Astrocyte (in vitro differentiated cells and primary cell): ENCODE results near the gene PLEKHA3. TPM values are rescaled to one million over a fixed set of nuclear protein-coding genes. Genes with fewer than 3 reads are reported as not detected.
A peak's percentile ranks its signal among the peaks of the same experiment; 100 is the strongest.

Source experiments
- DNase-seq: peaks from one replicate; pipeline ENCODE4 v3.0.0-alpha.2; 2010; ENCODE audit warnings: low read depth
- FAIRE-seq: peaks from 2 replicates; lab custom pipeline; 2011; peaks lifted over from hg19 to GRCh38; lab: Jason Lieb, UNC
- H2AFZ ChIP-seq: 2 replicates; pipeline ENCODE4 v1.6.0; 2012; ENCODE audit warnings: low read depth, low read length, inconsistent platforms
- H3K27ac ChIP-seq: 2 replicates; pipeline ENCODE4 v1.5.1; 2011; ENCODE audit warnings: low read depth, low read length, inconsistent platforms
- H3K27me3 ChIP-seq: 2 replicates; pipeline ENCODE4 v1.6.0; 2011; ENCODE audit warnings: low read length, inconsistent platforms; ENCODE audit not compliant: insufficient read depth
- H3K36me3 ChIP-seq: 2 replicates; pipeline ENCODE4 v1.5.1; 2011; ENCODE audit warnings: low read length, inconsistent platforms; ENCODE audit not compliant: insufficient read depth
- H3K4me1 ChIP-seq: 2 replicates; pipeline ENCODE4 v1.5.1; 2011; ENCODE audit warnings: low read length, inconsistent platforms; ENCODE audit not compliant: insufficient read depth
- H3K4me2 ChIP-seq: 2 replicates; pipeline ENCODE4 v1.6.0; 2012; ENCODE audit warnings: low read length, inconsistent platforms
- H3K4me3 ChIP-seq: 2 replicates; pipeline ENCODE4 v1.5.1; 2011; ENCODE audit warnings: low read depth, mild to moderate bottlenecking, low read length, inconsistent platforms; ENCODE audit not compliant: insufficient read depth
- H3K79me2 ChIP-seq: 2 replicates; pipeline ENCODE4 v1.6.0; 2012; ENCODE audit warnings: mild to moderate bottlenecking, low read length, inconsistent platforms; ENCODE audit not compliant: insufficient read depth
- H3K9ac ChIP-seq: 2 replicates; pipeline ENCODE4 v1.6.0; 2012; ENCODE audit warnings: mild to moderate bottlenecking, low read length, inconsistent platforms
- H3K9me3 ChIP-seq: 2 replicates; pipeline ENCODE4 v1.5.1; 2012; ENCODE audit warnings: low read depth, mild to moderate bottlenecking, low read length, inconsistent platforms; ENCODE audit not compliant: insufficient read depth
- H4K20me1 ChIP-seq: 2 replicates; pipeline ENCODE4 v1.6.0; 2012; ENCODE audit warnings: low read length, inconsistent platforms; ENCODE audit not compliant: insufficient read depth
- H3K27ac Mint-ChIP-seq: one replicate; pipeline ENCODE4 v1.8.0; 2021; ENCODE audit warnings: mild to moderate bottlenecking, mixed read lengths; ENCODE audit not compliant: unreplicated experiment
- H3K27me3 Mint-ChIP-seq: one replicate; pipeline ENCODE4 v1.8.0; 2021; ENCODE audit warnings: low read depth, mixed read lengths; ENCODE audit not compliant: unreplicated experiment
- H3K36me3 Mint-ChIP-seq: one replicate; pipeline ENCODE4 v1.8.0; 2021; ENCODE audit warnings: low read depth, mixed read lengths; ENCODE audit not compliant: unreplicated experiment
- H3K4me1 Mint-ChIP-seq: one replicate; pipeline ENCODE4 v1.8.0; 2021; ENCODE audit warnings: low read depth, mixed read lengths; ENCODE audit not compliant: unreplicated experiment
- H3K4me3 Mint-ChIP-seq: one replicate; pipeline ENCODE4 v1.8.0; 2021; ENCODE audit warnings: mild to moderate bottlenecking, moderate library complexity, mixed read lengths; ENCODE audit not compliant: unreplicated experiment
- H3K9me3 Mint-ChIP-seq: one replicate; pipeline ENCODE4 v1.8.0; 2021; ENCODE audit warnings: mild to moderate bottlenecking, mixed read lengths; ENCODE audit not compliant: unreplicated experiment
- EZH2 ChIP-seq: IDR thresholded peaks from 2 replicates; pipeline ENCODE4 v1.6.1; 2012; ENCODE audit warnings: mild to moderate bottlenecking, low read length, inconsistent platforms; ENCODE audit not compliant: insufficient read depth
- total RNA-seq: library from RNA; stranded (reverse); gene quantifications from 2 replicates; pipeline ENCODE4 v1.2.1, GENCODE V29; 2021
- TF ChIP-seq, protein P1 (sequence below): IDR thresholded peaks from 2 replicates; pipeline ENCODE4 v1.5.1; 2011; ENCODE audit warnings: low read depth, mild to moderate bottlenecking, inconsistent platforms, low read length, moderate library complexity; ENCODE audit not compliant: insufficient read depth

Gene PLEKHA3
- total RNA-seq, 1 donor from 2014 or later: 42.1 TPM

DNA sequence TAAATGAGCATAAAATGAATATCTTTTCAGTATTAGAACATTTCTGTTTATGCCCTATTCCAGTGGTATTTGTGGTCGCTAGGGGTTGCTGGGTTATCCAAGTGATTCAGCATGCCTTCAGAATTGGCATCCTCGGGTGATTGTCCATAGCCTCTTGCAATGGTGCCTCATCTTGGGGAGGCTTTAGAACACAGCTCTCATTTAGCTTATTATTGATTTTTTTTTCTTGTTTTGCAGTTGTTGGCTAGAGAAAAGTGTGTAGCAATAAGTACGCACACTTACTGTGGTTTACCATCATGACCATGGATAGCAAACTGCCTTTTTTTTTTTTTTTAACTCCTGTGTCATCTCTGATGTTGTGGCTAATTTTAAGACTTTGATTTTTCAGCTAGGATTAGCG lies 33.6 kb downstream of the PLEKHA3 start:
- H3K4me1 ChIP-seq: peaks cover 10% of the 10 kb centered on the region
- H3K27me3 Mint-ChIP-seq: no peaks in the 10 kb centered on the region
- no peaks in the 10 kb centered on the region for H3K79me2 ChIP-seq
- peaks cover 27% of the 10 kb centered on the region for H3K4me1 Mint-ChIP-seq
- no peaks in the 10 kb centered on the region for H3K9me3 ChIP-seq
- DNase-seq (peak; percentile 54), FAIRE-seq (no peak)
- H3K27ac ChIP-seq: no peak overlapping the region
- peak overlapping the region; percentile 43 for H3K4me2 ChIP-seq
- peaks cover 2% of the 10 kb centered on the region for H3K36me3 Mint-ChIP-seq
- H3K4me3 Mint-ChIP-seq: no peak overlapping the region
- H3K9ac ChIP-seq: no peak overlapping the region
- no peaks in the 10 kb centered on the region for H4K20me1 ChIP-seq
- no peaks in the 10 kb centered on the region for H3K27me3 ChIP-seq
- no peak overlapping the region for H2AFZ ChIP-seq
- TF ChIP-seq, protein P1, sequence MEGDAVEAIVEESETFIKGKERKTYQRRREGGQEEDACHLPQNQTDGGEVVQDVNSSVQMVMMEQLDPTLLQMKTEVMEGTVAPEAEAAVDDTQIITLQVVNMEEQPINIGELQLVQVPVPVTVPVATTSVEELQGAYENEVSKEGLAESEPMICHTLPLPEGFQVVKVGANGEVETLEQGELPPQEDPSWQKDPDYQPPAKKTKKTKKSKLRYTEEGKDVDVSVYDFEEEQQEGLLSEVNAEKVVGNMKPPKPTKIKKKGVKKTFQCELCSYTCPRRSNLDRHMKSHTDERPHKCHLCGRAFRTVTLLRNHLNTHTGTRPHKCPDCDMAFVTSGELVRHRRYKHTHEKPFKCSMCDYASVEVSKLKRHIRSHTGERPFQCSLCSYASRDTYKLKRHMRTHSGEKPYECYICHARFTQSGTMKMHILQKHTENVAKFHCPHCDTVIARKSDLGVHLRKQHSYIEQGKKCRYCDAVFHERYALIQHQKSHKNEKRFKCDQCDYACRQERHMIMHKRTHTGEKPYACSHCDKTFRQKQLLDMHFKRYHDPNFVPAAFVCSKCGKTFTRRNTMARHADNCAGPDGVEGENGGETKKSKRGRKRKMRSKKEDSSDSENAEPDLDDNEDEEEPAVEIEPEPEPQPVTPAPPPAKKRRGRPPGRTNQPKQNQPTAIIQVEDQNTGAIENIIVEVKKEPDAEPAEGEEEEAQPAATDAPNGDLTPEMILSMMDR: no peak
- TF ChIP-seq EZH2: no peak
- H3K27ac Mint-ChIP-seq: no peak overlapping the region
- peaks cover 3% of the 10 kb centered on the region for H3K36me3 ChIP-seq
- peaks cover 2% of the 10 kb centered on the region for H3K9me3 Mint-ChIP-seq
- H3K4me3 ChIP-seq: no peak overlapping the region

DNA sequence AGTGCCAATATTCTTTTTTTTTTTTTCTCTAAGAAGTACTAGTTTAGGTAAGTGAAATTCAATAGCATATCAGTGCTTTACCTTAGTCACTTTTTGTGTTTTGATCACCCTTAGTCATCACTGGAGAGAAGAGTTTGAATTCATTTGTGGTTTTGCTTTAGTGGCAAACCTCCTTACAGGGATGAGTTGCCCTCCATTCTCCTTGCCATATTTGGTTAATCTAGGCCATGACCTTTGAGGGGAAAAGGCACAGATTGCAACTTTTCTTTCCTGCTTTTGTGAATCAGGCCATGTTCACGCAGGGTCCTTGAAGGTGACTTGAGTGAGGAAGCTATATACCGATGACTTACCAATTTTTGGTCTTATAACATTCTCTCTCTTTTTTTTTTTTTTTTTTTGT lies 34.4 kb downstream of the PLEKHA3 start:
- H3K4me3 Mint-ChIP-seq: no peak overlapping the region
- H3K27me3 Mint-ChIP-seq: no peaks in the 10 kb centered on the region
- Histone ChIP-seq H3K27me3 (no peaks in the 10 kb centered on the region), H2AFZ (no peak overlapping the region), H3K27ac (no peak overlapping the region), H3K9ac (no peak overlapping the region), H3K4me2 (peak overlapping the region; percentile 43), H3K79me2 (no peaks in the 10 kb centered on the region), H3K4me1 (peaks cover 10% of the 10 kb centered on the region), H3K9me3 (no peaks in the 10 kb centered on the region), H4K20me1 (no peaks in the 10 kb centered on the region), H3K36me3 (peaks cover 3% of the 10 kb centered on the region), H3K4me3 (no peak overlapping the region)
- peak overlapping the region; percentile 53 for H3K27ac Mint-ChIP-seq
- H3K4me1 Mint-ChIP-seq: peaks cover 27% of the 10 kb centered on the region
- TF ChIP-seq, protein P1: no peak
- peaks cover 8% of the 10 kb centered on the region for H3K36me3 Mint-ChIP-seq
- no peak for FAIRE-seq
- peaks cover 2% of the 10 kb centered on the region for H3K9me3 Mint-ChIP-seq
- peak; percentile 83 for DNase-seq

DNA sequence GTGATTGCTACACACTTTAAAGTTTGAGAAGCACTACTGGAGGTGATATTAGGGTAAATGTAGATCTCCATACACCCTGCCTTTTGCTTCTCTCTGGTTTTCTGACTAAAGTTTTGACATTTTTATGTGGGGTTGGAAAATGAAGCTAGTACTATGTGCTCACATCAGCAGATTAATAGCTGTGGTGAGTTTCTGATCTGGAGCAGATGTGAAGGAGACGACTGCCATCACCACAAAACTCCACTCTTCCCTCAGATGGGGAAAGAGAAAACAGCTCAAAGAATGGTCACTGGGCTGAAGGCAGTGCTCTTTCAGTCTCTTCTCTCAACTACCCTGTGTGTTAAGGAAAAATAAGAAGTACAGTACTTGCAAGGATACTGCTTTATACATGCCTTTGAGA lies 37.2 kb downstream of the PLEKHA3 start:
- no peaks in the 10 kb centered on the region for H3K27me3 Mint-ChIP-seq

More for the DNA sequence above, 37.2 kb downstream of the PLEKHA3 start:
- H3K4me3 Mint-ChIP-seq: no peak overlapping the region
- no peaks in the 10 kb centered on the region for H3K9me3 ChIP-seq
- no peak overlapping the region for H3K4me3 ChIP-seq
- H3K27me3 ChIP-seq: no peaks in the 10 kb centered on the region
- peaks cover 12% of the 10 kb centered on the region for H3K36me3 Mint-ChIP-seq
- H3K9me3 Mint-ChIP-seq: peaks cover 2% of the 10 kb centered on the region
- H3K79me2 ChIP-seq: no peaks in the 10 kb centered on the region
- no peak overlapping the region for H3K4me2 ChIP-seq
- no peak overlapping the region for H3K9ac ChIP-seq
- peaks cover 7% of the 10 kb centered on the region for H3K4me1 ChIP-seq
- FAIRE-seq: no peak
- no peak for DNase-seq
- no peaks in the 10 kb centered on the region for H4K20me1 ChIP-seq
- H3K27ac Mint-ChIP-seq: no peak overlapping the region
- H2AFZ ChIP-seq: no peak overlapping the region
- peaks cover 24% of the 10 kb centered on the region for H3K4me1 Mint-ChIP-seq
- no peak overlapping the region for H3K27ac ChIP-seq
- TF ChIP-seq, protein P1: no peak
- peaks cover 3% of the 10 kb centered on the region for H3K36me3 ChIP-seq
